ENCODE results near the gene ADAR.

DNA sequence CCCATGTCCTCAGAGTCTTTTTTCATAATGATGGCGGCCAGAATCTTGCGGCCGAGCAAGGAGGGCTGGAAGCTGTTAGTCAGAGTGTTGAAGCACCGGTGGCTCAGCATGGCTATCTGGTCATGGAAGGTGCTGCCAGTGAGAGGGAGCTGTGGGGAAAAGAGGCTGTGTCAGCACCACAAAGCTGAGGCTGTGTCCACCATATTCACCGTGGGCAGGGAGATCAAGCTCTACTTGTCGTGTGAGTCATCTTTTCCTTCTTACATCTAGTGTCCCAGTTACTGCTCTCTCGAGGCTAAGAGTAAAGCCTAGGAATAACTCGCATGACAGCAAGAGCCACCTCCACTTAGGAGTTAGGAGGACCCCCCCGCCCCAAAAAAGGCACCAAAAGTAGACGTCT is 18.2 kb downstream of the ADAR start:
- TF ChIP-seq EZH2 (IDR thresholded peaks at IDR 0.05; ENCODE audit: borderline replicate concordance, low read depth, low read length, poor library complexity, severe bottlenecking): no peak
- TF ChIP-seq, protein P1, sequence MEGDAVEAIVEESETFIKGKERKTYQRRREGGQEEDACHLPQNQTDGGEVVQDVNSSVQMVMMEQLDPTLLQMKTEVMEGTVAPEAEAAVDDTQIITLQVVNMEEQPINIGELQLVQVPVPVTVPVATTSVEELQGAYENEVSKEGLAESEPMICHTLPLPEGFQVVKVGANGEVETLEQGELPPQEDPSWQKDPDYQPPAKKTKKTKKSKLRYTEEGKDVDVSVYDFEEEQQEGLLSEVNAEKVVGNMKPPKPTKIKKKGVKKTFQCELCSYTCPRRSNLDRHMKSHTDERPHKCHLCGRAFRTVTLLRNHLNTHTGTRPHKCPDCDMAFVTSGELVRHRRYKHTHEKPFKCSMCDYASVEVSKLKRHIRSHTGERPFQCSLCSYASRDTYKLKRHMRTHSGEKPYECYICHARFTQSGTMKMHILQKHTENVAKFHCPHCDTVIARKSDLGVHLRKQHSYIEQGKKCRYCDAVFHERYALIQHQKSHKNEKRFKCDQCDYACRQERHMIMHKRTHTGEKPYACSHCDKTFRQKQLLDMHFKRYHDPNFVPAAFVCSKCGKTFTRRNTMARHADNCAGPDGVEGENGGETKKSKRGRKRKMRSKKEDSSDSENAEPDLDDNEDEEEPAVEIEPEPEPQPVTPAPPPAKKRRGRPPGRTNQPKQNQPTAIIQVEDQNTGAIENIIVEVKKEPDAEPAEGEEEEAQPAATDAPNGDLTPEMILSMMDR (conservative IDR thresholded peaks at IDR 0.05; ENCODE audit: low read depth, low read length): no peak
